ENCODE results near the gene CRHR1. TPM values are rescaled to one million over a fixed set of nuclear protein-coding genes. Genes with fewer than 3 reads are reported as not detected.

The CRHR1 gene
- total and polyA plus RNA-seq, 10 of the 15 experiments (the other 5 are each of a cell fraction or from before 2014, with no cell fraction given): 0.08 TPM; not detected in 9

GRCh38 chr17:45775576-45776011 is 8.5 kb upstream of the CRHR1 start (continued):
- no peak for TF ChIP-seq EP300 (IDR thresholded peaks at IDR 0.05; ENCODE audit: borderline replicate concordance in 1 of 2, control insufficient read depth in 1 of 2, low read depth in 2 of 2, low read length in 2 of 2)
- no peak for TF ChIP-seq CEBPZ (IDR thresholded peaks at IDR 0.05; ENCODE audit: low read depth, low read length)
- no peak for TF ChIP-seq MYB (IDR thresholded peaks at IDR 0.05; ENCODE audit: borderline replicate concordance, low read depth, low read length)

GRCh38 chr17:45776896-45777295 is 7.2 kb upstream of the CRHR1 start:
- H3K4me1 ChIP-seq (ENCODE audit: control insufficient read depth, insufficient read depth, low read length): no peaks in the 10 kb centered on the region
- FAIRE-seq (no peak), ATAC-seq (no peak), DNase-seq (ENCODE audit: low read depth, low spot score) (no peak)
- intact Hi-C loops (cut with micrococcal nuclease; ENCODE audit: unreplicated experiment): no loop called here
- H4K20me1 ChIP-seq (ENCODE audit: control insufficient read depth, insufficient read depth): no peaks in the 10 kb centered on the region; the same call in 1 of the 2 replicates
- 33% methylated on average over 7 of the region's 7 CpGs for WGBS (ENCODE audit: insufficient coverage, insufficient replicate concordance, low lambda C conversion rate, missing lambda C conversion rate)
- TF ChIP-seq HDGF (IDR thresholded peaks at IDR 0.05): no peak
- TF ChIP-seq E4F1 (IDR thresholded peaks at IDR 0.05; ENCODE audit: borderline replicate concordance, partially characterized antibody): no peak
- no peak for TF ChIP-seq ZBED1 (IDR thresholded peaks at IDR 0.05; ENCODE audit: borderline replicate concordance)
- TF ChIP-seq RELA (IDR thresholded peaks at IDR 0.05; ENCODE audit: borderline replicate concordance, partially characterized antibody): no peak
- TF ChIP-seq TCF3 (IDR thresholded peaks at IDR 0.05; ENCODE audit: borderline replicate concordance, insufficient read depth, low read depth, low read length): no peak
- TF ChIP-seq FOXM1 (IDR thresholded peaks at IDR 0.05; ENCODE audit: low read depth, low read length): no peak
- TF ChIP-seq, protein P1, sequence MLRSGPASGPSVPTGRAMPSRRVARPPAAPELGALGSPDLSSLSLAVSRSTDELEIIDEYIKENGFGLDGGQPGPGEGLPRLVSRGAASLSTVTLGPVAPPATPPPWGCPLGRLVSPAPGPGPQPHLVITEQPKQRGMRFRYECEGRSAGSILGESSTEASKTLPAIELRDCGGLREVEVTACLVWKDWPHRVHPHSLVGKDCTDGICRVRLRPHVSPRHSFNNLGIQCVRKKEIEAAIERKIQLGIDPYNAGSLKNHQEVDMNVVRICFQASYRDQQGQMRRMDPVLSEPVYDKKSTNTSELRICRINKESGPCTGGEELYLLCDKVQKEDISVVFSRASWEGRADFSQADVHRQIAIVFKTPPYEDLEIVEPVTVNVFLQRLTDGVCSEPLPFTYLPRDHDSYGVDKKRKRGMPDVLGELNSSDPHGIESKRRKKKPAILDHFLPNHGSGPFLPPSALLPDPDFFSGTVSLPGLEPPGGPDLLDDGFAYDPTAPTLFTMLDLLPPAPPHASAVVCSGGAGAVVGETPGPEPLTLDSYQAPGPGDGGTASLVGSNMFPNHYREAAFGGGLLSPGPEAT (IDR thresholded peaks at IDR 0.05; ENCODE audit: low read depth): no peak
- H3K36me3 ChIP-seq (ENCODE audit: control insufficient read depth in 2 of 2, insufficient read depth in 2 of 2, low read length in 1 of 2): no peaks in the 10 kb centered on the region
- H3K27me3 ChIP-seq (replicated peaks in 1 of 2; ENCODE audit: control insufficient read depth in 2 of 2, insufficient read depth in 2 of 2, low read length in 1 of 2): peaks cover 3% of the 10 kb centered on the region in 2 experiments; a peak in 2 of 4 replicates
- POLR2A ChIA-PET: no interaction called here
- no TSS peak for BruUV-seq (replicated peaks)
- in situ Hi-C loops (cut with MboI): no loop called here
- H3K27ac ChIP-seq (ENCODE audit: control insufficient read depth, insufficient read depth): no peak overlapping the region
- no peaks in the 10 kb centered on the region for H3K9me3 ChIP-seq (replicated peaks; ENCODE audit: control insufficient read depth, insufficient read depth, low read length)
- SMC1A ChIA-PET (ENCODE audit: uncharacterized antibody, unreplicated experiment): no interaction called here
- no peak overlapping the region for H3K4me2 ChIP-seq (ENCODE audit: control insufficient read depth, insufficient read depth)
- RAD21 ChIA-PET (ENCODE audit: unreplicated experiment): no interaction called here
- no peak overlapping the region for H3K9ac ChIP-seq (ENCODE audit: control insufficient read depth, insufficient read depth, low read length)
- CTCF ChIA-PET: no interaction called here
- no peak overlapping the region for H3K4me3 ChIP-seq
- H3K79me2 ChIP-seq (ENCODE audit: control insufficient read depth, insufficient read depth, low read length): no peaks in the 10 kb centered on the region
- H2AFZ ChIP-seq (ENCODE audit: control insufficient read depth, low read depth, low read length): no peak overlapping the region

Data from GM12878 (cell line).